Measurements from ENCODE around the gene MAP2K7.
A peak's percentile ranks its signal among the peaks of the same experiment; 100 is the strongest.
"Not testable (repeated sequence)": the region's sequence is repeated elsewhere in the genome, so short reads cannot be mapped to it uniquely, and the experiment has no call there.

MAP2K7 gene

DNA sequence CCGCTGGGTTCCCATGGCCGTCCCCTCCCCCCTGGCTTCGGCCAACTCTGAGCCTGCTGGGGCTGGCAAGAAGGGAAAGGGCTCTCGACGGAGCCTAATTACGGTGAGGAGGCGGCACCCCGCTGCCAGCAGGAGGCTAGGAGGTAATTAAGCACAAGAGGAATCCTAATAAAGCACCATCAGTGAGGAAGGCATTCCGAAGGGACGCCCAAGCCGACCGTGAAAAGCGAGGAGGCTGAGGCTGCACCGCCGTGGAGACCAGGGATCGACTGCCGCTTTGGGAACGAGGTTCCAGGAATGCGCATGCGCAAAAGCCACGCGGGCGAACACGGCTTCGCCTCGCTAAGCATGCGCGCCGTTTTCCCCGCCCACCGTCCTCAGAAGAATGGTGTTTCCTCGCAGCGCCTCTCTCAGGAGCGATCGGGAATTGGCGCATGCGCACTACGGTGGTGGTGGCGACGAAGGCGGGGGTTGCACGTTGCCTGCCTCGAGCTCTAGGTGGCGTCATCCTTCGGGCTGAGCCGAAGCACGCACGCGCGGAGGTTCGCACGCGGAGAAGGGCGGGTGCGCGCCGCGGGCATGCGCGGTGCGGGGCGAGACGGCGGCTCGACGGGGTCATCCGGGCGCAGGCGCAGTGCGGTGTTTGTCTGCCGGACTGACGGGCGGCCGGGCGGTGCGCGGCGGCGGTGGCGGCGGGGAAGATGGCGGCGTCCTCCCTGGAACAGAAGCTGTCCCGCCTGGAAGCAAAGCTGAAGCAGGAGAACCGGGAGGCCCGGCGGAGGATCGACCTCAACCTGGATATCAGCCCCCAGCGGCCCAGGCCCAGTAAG, at the start of gene MAP2K7:
Gene MAP2K7, plus strand, starts transcription at position 634 of the 830 bp plus-strand sequence. Its CDS starts 68 bp downstream, at position 702.
- Histone ChIP-seq H3K4me1 (ENCODE audit: control insufficient read depth, insufficient read depth, low read length, unreplicated experiment) (peaks cover 12% of the 10 kb centered on the region), H3K4me3 (ENCODE audit: low read depth, low read length) (peak within 1 kb of the TSS; percentile 94), H2AFZ (ENCODE audit: low read length, unreplicated experiment) (no peak within 1 kb of the TSS), H3K27me3 (ENCODE audit: insufficient read depth, low read length) (no peaks in the 10 kb centered on the region), H3K27ac (ENCODE audit: low read depth, low read length) (peak within 1 kb of the TSS; percentile 16; the same call in 1 of the 2 replicates), H3K36me3 (ENCODE audit: insufficient read depth, low read length) (no peaks in the 10 kb centered on the region), H3K79me2 (ENCODE audit: control insufficient read depth, insufficient read depth, low read length, unreplicated experiment) (peaks cover 29% of the 10 kb centered on the region)

DNA sequence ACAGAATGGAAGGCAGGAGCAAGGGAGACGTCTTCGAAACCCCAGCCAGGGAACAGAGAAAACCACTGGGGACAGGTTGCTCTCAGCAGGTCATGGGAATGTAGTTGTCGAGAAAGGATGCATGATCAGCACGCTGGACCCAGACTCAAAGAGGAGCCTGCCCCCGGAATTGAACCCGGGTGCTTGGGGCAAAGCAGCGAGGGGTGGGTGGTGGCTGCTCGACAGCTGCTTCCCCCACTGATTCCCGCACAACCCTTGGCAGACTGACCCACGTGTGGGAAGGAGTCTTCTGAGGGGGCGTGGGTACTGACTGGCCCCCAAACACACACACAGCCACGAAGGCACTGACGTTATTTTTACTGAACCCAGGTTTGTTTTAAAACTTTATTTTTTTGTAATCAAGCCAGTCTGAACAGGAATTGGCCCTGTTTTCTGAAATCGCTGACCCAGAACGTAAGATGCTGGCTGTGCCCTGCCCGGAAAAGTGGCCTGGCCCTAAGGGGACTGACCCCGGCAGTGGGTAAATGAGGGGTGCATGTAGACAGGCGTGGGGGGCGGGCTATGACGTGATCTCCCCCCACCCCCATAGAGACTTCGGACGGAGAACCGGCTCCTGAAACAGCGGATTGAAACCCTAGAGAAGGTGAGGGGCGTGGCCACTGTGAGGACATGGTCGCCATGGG, 48.1 kb upstream of the MAP2K7 start:
- H3K27ac ChIP-seq (ENCODE audit: low read depth, low read length): no peak overlapping the region
- no peaks in the 10 kb centered on the region for H3K4me1 ChIP-seq (ENCODE audit: control insufficient read depth, insufficient read depth, low read length, unreplicated experiment)
- H3K27me3 ChIP-seq (ENCODE audit: insufficient read depth, low read length): no peaks in the 10 kb centered on the region
- no peaks in the 10 kb centered on the region for H3K36me3 ChIP-seq (ENCODE audit: insufficient read depth, low read length)
- no peaks in the 10 kb centered on the region for H3K79me2 ChIP-seq (ENCODE audit: control insufficient read depth, insufficient read depth, low read length, unreplicated experiment)
- H3K4me3 ChIP-seq (ENCODE audit: low read depth, low read length): no peak overlapping the region
- no peak overlapping the region for H2AFZ ChIP-seq (ENCODE audit: low read length, unreplicated experiment)

DNA sequence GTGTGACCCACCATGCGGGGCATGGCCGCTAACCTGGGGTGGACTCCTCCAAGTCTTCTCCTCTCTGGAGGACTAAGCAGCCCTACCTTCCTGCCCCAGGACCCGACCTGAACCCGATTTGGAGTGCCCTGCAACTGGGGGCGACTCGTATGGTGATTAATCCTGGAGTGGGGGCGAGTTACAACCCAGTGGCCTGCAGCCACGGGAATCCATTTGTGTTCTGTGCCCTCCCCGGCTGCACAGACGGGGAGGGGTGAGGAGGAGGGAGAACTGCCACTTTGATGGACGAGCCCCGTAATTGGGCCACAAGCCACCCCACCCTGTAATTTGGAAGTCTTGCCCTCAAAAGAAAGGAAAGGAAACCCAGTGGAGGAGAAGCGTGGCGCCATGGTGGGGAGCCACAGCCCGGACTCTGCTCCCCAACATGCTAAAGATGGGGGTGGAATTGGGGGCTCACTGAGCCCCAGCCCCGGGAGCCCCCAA, 47.5 kb upstream of the MAP2K7 start:
- H3K4me1 ChIP-seq (ENCODE audit: control insufficient read depth, insufficient read depth, low read length, unreplicated experiment): no peaks in the 10 kb centered on the region
- H2AFZ ChIP-seq (ENCODE audit: low read length, unreplicated experiment): no peak overlapping the region
- no peaks in the 10 kb centered on the region for H3K36me3 ChIP-seq (ENCODE audit: insufficient read depth, low read length)

DNA sequence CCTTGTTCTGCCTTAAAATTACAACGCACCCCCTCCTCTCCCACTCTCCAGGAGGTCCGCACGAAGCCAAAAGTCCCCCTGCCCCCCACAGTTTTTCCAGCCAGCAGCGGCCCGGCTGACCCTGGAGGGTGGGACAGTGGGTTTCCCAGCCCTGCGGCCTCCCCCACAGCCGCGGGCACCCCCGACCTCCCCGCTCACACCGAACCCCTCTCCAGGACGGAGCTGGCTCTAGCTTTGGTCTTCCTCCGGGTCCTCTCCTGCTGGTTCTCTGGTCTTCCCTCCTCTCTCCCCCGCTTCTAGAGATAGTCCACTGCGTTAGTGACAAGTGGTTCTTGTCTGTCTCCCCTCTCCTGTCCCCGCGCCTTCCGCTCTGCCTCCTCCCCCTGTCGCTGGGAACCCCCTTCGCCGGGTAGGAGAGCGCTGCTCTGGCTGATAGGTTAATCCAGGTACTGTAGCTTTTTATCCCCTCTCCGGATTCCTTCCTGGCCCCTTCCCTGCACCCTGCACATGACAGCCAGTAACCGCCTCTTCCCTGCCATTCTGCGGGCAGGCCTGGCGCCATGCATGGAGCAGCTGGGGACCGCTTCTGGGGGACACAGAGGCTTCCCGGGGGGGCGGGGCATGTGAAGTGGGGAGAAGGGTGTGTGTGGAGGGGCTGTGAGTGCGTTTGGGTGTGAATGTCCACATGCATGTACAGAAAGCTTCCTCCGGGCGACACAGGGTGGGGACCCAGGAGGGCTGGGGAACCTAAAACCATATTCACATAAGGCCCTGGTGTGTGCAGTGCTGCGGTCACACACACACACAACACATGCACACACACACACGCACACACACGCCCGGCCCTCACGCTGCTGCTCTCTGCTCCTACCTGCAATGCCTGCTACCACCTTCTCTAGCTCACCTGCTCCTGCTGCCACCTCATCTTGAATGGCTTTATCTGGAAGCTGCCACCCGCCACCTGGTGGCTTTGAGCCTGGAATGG, 46.7 kb upstream of the MAP2K7 start:
- H3K36me3 ChIP-seq (ENCODE audit: insufficient read depth, low read length): no peaks in the 10 kb centered on the region
- no peak overlapping the region for H3K4me3 ChIP-seq (ENCODE audit: low read depth, low read length)
- no peaks in the 10 kb centered on the region for H3K4me1 ChIP-seq (ENCODE audit: control insufficient read depth, insufficient read depth, low read length, unreplicated experiment)
- H3K79me2 ChIP-seq (ENCODE audit: control insufficient read depth, insufficient read depth, low read length, unreplicated experiment): no peaks in the 10 kb centered on the region
- no peak overlapping the region for H2AFZ ChIP-seq (ENCODE audit: low read length, unreplicated experiment)
- no peaks in the 10 kb centered on the region for H3K27me3 ChIP-seq (ENCODE audit: insufficient read depth, low read length)
- H3K27ac ChIP-seq (ENCODE audit: low read depth, low read length): no peak overlapping the region

More for the DNA sequence above, 47.5 kb upstream of the MAP2K7 start:
- Histone ChIP-seq H3K27ac (ENCODE audit: low read depth, low read length) (no peak overlapping the region), H3K79me2 (ENCODE audit: control insufficient read depth, insufficient read depth, low read length, unreplicated experiment) (no peaks in the 10 kb centered on the region), H3K4me3 (ENCODE audit: low read depth, low read length) (no peak overlapping the region), H3K27me3 (ENCODE audit: insufficient read depth, low read length) (no peaks in the 10 kb centered on the region)

DNA sequence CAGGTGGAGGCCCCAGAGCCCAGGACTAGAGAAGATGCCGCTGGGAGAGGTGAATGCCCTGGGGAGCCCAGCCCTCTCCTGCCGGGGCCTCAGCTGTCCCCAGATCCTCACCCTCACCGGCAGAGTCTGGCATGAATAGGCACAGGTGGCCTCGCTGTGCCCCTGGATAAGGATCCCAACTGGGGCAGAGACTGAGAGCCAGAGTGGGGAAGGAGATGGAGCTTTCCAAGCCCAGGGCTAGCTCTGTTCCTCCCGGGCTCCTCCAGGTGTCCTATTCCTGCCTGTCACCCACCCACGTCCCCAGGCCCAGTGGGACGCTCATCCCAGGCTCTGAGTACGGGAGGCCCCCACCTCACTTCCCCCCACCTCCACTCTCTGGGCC, 46.0 kb upstream of the MAP2K7 start:
- no peaks in the 10 kb centered on the region for H3K79me2 ChIP-seq (ENCODE audit: control insufficient read depth, insufficient read depth, low read length, unreplicated experiment)
- H3K36me3 ChIP-seq (ENCODE audit: insufficient read depth, low read length): no peaks in the 10 kb centered on the region
- no peak overlapping the region for H3K4me3 ChIP-seq (ENCODE audit: low read depth, low read length)
- H2AFZ ChIP-seq (ENCODE audit: low read length, unreplicated experiment): no peak overlapping the region
- H3K4me1 ChIP-seq (ENCODE audit: control insufficient read depth, insufficient read depth, low read length, unreplicated experiment): no peaks in the 10 kb centered on the region
- no peak overlapping the region for H3K27ac ChIP-seq (ENCODE audit: low read depth, low read length)
- H3K27me3 ChIP-seq (ENCODE audit: insufficient read depth, low read length): no peaks in the 10 kb centered on the region

DNA sequence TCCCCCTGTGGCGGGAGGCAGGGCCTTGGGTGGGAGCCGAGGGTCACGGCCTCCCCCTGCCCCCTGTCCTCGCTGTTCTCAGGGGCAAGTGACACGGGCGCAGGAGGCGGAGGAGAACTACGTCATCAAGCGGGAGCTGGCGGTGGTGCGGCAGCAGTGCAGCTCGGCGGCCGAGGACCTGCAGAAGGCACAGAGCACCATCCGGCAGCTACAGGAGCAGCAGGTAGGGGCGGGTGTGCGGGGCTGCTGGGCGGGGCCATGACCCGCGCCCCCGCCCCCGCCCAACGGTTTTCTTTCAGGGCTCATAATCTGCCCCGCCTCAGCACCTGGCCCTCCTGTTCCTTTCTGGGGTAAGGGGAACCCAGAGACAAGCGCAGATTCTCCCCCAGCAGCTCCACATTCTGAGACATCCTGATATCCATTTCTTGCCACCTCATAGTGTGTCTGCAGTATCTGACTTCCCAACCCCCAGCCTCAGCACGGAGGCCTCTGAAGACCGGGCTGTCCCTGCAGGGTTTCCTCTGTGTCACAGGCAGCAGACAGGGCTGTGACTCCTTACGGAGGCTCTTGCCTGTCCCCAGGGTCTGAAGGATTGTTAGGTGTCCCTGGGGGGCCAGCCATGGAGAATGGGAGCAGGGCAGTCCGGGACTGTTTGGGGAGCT, 45.4 kb upstream of the MAP2K7 start:
- Histone ChIP-seq H3K27me3 (ENCODE audit: insufficient read depth, low read length) (no peaks in the 10 kb centered on the region), H2AFZ (ENCODE audit: low read length, unreplicated experiment) (no peak overlapping the region), H3K36me3 (ENCODE audit: insufficient read depth, low read length) (no peaks in the 10 kb centered on the region), H3K27ac (ENCODE audit: low read depth, low read length) (no peak overlapping the region), H3K79me2 (ENCODE audit: control insufficient read depth, insufficient read depth, low read length, unreplicated experiment) (no peaks in the 10 kb centered on the region), H3K4me1 (ENCODE audit: control insufficient read depth, insufficient read depth, low read length, unreplicated experiment) (no peaks in the 10 kb centered on the region), H3K4me3 (ENCODE audit: low read depth, low read length) (no peak overlapping the region)

DNA sequence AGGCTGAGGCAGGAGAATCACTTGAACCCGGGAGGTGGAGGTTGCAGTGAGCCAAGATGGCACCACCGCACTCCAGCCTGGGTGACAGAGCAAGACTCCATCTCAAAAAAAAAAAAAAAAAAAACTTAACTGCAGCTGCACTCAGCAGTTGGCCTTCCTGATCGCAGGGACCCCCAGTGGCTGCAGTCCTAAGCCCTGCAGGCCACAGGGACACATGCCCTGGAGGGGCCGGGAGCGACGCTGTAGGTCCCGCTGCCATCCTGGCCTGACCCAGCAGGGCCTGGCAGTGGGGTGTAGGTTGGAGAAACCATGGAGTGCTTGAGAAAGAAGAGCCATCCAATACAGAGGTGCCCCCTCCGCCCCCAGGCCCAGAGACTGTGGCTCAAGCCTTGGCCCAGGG, 44.6 kb upstream of the MAP2K7 start:
- not testable (repeated sequence) for H2AFZ ChIP-seq (ENCODE audit: low read length, unreplicated experiment); H3K36me3 ChIP-seq (ENCODE audit: insufficient read depth, low read length); H3K4me1 ChIP-seq (ENCODE audit: control insufficient read depth, insufficient read depth, low read length, unreplicated experiment); H3K4me3 ChIP-seq (ENCODE audit: low read depth, low read length); H3K27me3 ChIP-seq (ENCODE audit: insufficient read depth, low read length); H3K27ac ChIP-seq (ENCODE audit: low read depth, low read length); H3K79me2 ChIP-seq (ENCODE audit: control insufficient read depth, insufficient read depth, low read length, unreplicated experiment)

DNA sequence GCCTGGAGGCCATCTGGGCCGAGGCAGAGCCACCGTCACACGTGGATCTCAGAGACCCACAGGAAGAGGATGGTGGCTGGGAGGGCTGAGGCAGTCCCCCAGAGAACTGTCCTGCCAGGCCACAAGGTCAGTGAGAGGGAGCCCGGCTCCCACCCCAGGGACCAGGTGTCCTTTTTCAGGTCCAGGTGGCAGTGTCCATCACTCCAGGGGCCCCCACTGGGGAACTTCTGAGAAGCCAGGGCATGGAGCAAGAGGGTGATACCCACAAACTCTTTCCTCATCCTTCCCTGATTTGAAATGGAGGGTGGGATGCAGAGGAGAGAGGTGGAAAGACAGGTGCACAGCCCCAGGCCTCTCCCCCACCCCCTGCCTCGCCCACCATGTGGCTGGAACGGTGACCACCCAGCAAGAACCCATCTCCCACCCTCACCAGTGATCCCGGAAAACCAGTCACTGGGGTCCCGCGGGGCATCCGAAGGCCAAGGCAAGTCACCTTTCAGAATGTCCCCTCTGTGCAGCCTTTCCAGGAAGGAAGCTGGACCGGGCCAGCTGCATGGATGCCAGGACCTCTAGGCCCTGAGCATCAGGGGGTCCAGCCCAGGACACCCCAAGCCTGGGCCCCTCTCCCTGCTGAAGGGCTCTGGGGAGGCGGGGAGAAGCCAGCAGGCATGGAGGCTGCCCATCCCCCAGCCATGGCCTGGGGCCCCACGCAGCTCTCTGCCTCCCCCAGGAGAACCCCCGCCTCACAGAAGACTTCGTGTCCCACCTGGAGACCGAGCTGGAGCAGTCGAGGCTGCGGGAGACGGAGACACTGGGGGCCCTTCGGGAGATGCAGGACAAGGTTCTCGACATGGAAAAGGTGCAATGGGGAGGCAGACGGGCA, 43.6 kb upstream of the MAP2K7 start:
- no peaks in the 10 kb centered on the region for H3K4me1 ChIP-seq (ENCODE audit: control insufficient read depth, insufficient read depth, low read length, unreplicated experiment)
- no peaks in the 10 kb centered on the region for H3K36me3 ChIP-seq (ENCODE audit: insufficient read depth, low read length)
- H3K27ac ChIP-seq (ENCODE audit: low read depth, low read length): no peak overlapping the region
- no peak overlapping the region for H2AFZ ChIP-seq (ENCODE audit: low read length, unreplicated experiment)
- H3K27me3 ChIP-seq (ENCODE audit: insufficient read depth, low read length): no peaks in the 10 kb centered on the region
- no peak overlapping the region for H3K4me3 ChIP-seq (ENCODE audit: low read depth, low read length)
- no peaks in the 10 kb centered on the region for H3K79me2 ChIP-seq (ENCODE audit: control insufficient read depth, insufficient read depth, low read length, unreplicated experiment)

DNA sequence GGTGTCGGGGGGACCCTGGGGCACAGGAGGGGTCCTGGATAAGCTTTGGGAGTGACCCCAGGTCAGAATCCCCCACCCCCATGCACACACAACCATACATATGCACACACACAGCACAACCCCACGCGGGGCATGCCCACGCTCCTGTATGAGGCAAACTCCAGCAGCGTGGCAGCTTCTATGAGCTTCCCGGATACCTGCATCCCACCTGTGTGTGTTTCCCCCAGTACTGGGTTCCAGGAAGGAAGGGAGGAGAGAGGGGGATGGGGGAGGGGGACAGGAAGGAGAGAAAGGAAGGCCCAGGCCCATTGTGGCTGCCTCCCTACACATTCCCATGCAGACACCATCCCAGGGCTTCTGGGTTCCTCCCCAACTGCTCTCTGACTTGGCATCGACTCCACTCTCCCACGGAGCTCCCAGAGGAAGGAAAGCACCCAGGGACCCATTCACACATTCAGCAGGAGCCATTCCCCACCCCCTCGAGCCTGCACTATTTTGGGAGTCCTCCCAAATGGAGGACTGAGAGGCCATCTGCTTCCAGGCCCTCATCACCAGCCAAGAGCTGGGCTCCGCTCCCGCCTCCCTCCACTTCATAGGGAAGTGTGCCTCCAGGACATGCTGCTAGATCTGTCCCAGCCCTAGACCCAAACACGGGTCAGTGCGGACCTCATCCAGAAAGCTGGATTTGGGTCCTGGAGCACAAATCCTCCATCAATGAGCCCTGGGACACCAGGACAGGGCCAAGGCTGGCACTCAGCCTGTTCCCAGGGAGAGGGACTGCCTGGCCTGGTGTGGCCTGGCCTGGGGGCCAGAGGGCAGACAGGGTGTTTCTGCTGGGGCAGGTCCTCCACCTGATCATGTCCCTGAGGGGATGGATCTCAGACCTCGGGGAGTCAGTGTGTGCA, 42.7 kb upstream of the MAP2K7 start:
- Histone ChIP-seq H3K4me3 (ENCODE audit: low read depth, low read length) (no peak overlapping the region), H3K27me3 (ENCODE audit: insufficient read depth, low read length) (no peaks in the 10 kb centered on the region), H3K4me1 (ENCODE audit: control insufficient read depth, insufficient read depth, low read length, unreplicated experiment) (no peaks in the 10 kb centered on the region), H3K36me3 (ENCODE audit: insufficient read depth, low read length) (no peaks in the 10 kb centered on the region), H3K27ac (ENCODE audit: low read depth, low read length) (no peak overlapping the region), H3K79me2 (ENCODE audit: control insufficient read depth, insufficient read depth, low read length, unreplicated experiment) (no peaks in the 10 kb centered on the region), H2AFZ (ENCODE audit: low read length, unreplicated experiment) (no peak overlapping the region)
